HepG2 (cell line): ENCODE measurements around the gene NHP2. TPM values are rescaled to one million over a fixed set of nuclear protein-coding genes. Genes with fewer than 3 reads are reported as not detected.
A peak's percentile ranks its signal among the peaks of the same experiment; 100 is the strongest.

Experiments used
- ATAC-seq: fragments of 200-7000 bp; cut with Tn5 transposase; 3 replicates; pipeline ENCODE4 v1.9.1; 2020; ENCODE audit warnings: mild to moderate bottlenecking, moderate library complexity
- BruUV-seq: library from RNA; stranded (reverse); fragments of 400-500 nt; replicated peaks from 2 replicates; lab custom pipeline; 2021; lab: Mats Ljungman, UMichigan
- CTCF ChIA-PET: fragments of 300-600 bp; formaldehyde crosslinking; extraction: SDS; loops from one replicate; lab custom pipeline; 2021; ENCODE audit warnings: low total read pairs, inconsistent platforms, low intra/inter-chr PET ratio; lab: Yijun Ruan, JAX
- POLR2A ChIA-PET: fragments of 350-600 bp; sonication (Branson Sonifier 250); formaldehyde crosslinking; loops from one replicate; lab custom pipeline; 2020; ENCODE audit warnings: antibody characterized with exemption, inconsistent platforms; lab: Yijun Ruan, JAX
- DNase-seq: peaks from one replicate; pipeline ENCODE4 v3.0.0-alpha.2; 2015; ENCODE audit warnings: low spot score
- FAIRE-seq: peaks from 3 replicates; lab custom pipeline; 2011; peaks lifted over from hg19 to GRCh38; lab: Jason Lieb, UNC
- H2AFZ ChIP-seq: one replicate; pipeline ENCODE4 v1.6.1; 2011; ENCODE audit warnings: low read length, inconsistent platforms
- H3K27ac ChIP-seq: fragments of 300-600 bp; 3 replicates; pipeline ENCODE4 v1.8.0; 2011; ENCODE audit warnings: mixed run types, mild to moderate bottlenecking, mixed read lengths, low read length, inconsistent platforms; ENCODE audit not compliant: insufficient read depth; ENCODE audit errors: extremely low read length
- H3K27me3 ChIP-seq, 2 experiments: fragments of 200-600 bp in 1 of 2; 2 replicates in 1 of 2; 3 replicates in 1 of 2; pipeline versions ENCODE4 v1.6.0 to v1.8.0; 2011; ENCODE audit warnings: low read length in 2 of 2, mild to moderate bottlenecking in 2 of 2, moderate library complexity in 2 of 2, inconsistent platforms in 1 of 2; ENCODE audit not compliant: insufficient read depth in 2 of 2, control insufficient read depth in 1 of 2
- H3K36me3 ChIP-seq, 2 experiments: fragments of 200-600 bp in 1 of 2; replicated peaks in 1 of 2; 2 replicates in 1 of 2; 3 replicates in 1 of 2; pipeline versions ENCODE4 v1.5.1 to v1.8.0; 2011; ENCODE audit warnings: low read length in 2 of 2, inconsistent platforms in 1 of 2; ENCODE audit not compliant: insufficient read depth in 2 of 2, control insufficient read depth in 1 of 2
- H3K4me1 ChIP-seq: 2 replicates; pipeline ENCODE4 v1.5.1; 2012; ENCODE audit warnings: low read length, inconsistent platforms; ENCODE audit not compliant: insufficient read depth
- H3K4me2 ChIP-seq: 2 replicates; pipeline ENCODE4 v1.6.0; 2011; ENCODE audit warnings: low read depth, low read length, inconsistent platforms
- H3K4me3 ChIP-seq, 3 experiments: fragments of 200-600 bp in 1 of 3; sonication (generic), shearing (Covaris generic) in 1 of 3; replicated peaks in 1 of 3; 2 replicates each; pipeline ENCODE4 v1.5.1; 2011 to 2016; ENCODE audit warnings: low read length in 3 of 3, inconsistent platforms in 2 of 3, low read depth in 2 of 3, mild to moderate bottlenecking in 2 of 3, control low read depth in 1 of 3, mixed read lengths in 1 of 3; ENCODE audit not compliant: insufficient read depth in 1 of 3
- H3K79me2 ChIP-seq: one replicate; pipeline ENCODE4 v1.6.1; 2011; ENCODE audit warnings: low read length, inconsistent platforms; ENCODE audit not compliant: insufficient read depth
- H3K9ac ChIP-seq: 2 replicates; pipeline ENCODE4 v1.6.0; 2011; ENCODE audit warnings: mild to moderate bottlenecking, low read depth, low read length, inconsistent platforms; ENCODE audit not compliant: insufficient read depth
- H3K9me3 ChIP-seq: 2 replicates; pipeline ENCODE4 v1.5.1; 2012; ENCODE audit warnings: mild to moderate bottlenecking, low read length
- H4K20me1 ChIP-seq: 2 replicates; pipeline ENCODE4 v1.6.0; 2011; ENCODE audit warnings: inconsistent platforms, mild to moderate bottlenecking, low read length, moderate library complexity; ENCODE audit not compliant: insufficient read depth
- HNF4A ChIP-seq: sonication (generic); formaldehyde crosslinking; IDR thresholded peaks from 2 replicates; pipeline ENCODE4 v1.4.0; 2020; ENCODE audit warnings: missing genetic modification reagents
- PCBP2 ChIP-seq: fragments of 200-400 bp; formaldehyde crosslinking; optimal IDR thresholded peaks from 2 replicates; pipeline ENCODE3; 2018; ENCODE audit warnings: low read length, low read depth; ENCODE audit not compliant: poor library complexity, severe bottlenecking
- RORA ChIP-seq: sonication (generic); formaldehyde crosslinking; IDR thresholded peaks from 2 replicates; pipeline ENCODE4 v1.5.0; 2020; ENCODE audit warnings: mild to moderate bottlenecking, missing genetic modification reagents, moderate library complexity
- SOX13 ChIP-seq, 3 experiments: fragments of 450-650 bp in 1 of 3; sonication (generic) in 1 of 3; formaldehyde crosslinking in 1 of 3; IDR thresholded peaks in 2 of 3; conservative IDR thresholded peaks in 1 of 3; 2 replicates each; pipeline versions ENCODE4 v1.5.0 to v1.6.1; 2016 to 2020; ENCODE audit warnings: antibody characterized with exemption in 1 of 3, mild to moderate bottlenecking in 1 of 3, missing compliant biosample characterization in 1 of 3, missing genetic modification reagents in 1 of 3, moderate library complexity in 1 of 3
- SRSF9 ChIP-seq: fragments of 200-400 bp; formaldehyde crosslinking; IDR thresholded peaks from 2 replicates; pipeline ENCODE4 v1.6.1; 2018; ENCODE audit warnings: borderline replicate concordance, mild to moderate bottlenecking, low read depth, low read length; ENCODE audit not compliant: insufficient read depth, poor library complexity, severe bottlenecking
- ZMYM2 ChIP-seq: sonication (generic); formaldehyde crosslinking; IDR thresholded peaks from 2 replicates; pipeline ENCODE4 v1.8.0; 2022; ENCODE audit warnings: mild to moderate bottlenecking, missing genetic modification reagents
- ZNF20 ChIP-seq: sonication (generic); formaldehyde crosslinking; IDR thresholded peaks from 2 replicates; pipeline ENCODE4 v1.4.0; 2020; ENCODE audit warnings: mild to moderate bottlenecking, moderate library complexity, missing genetic modification reagents
- ZNF552 ChIP-seq: sonication (generic); formaldehyde crosslinking; IDR thresholded peaks from 2 replicates; pipeline ENCODE4 v1.9.0; 2022; ENCODE audit warnings: missing genetic modification reagents, mild to moderate bottlenecking, borderline replicate concordance
- ZNF598 ChIP-seq: sonication (generic); formaldehyde crosslinking; IDR thresholded peaks from 2 replicates; pipeline ENCODE4 v1.5.1; 2020; ENCODE audit warnings: mild to moderate bottlenecking, missing genetic modification reagents, borderline replicate concordance
- ZNF780A ChIP-seq: sonication (generic); formaldehyde crosslinking; IDR thresholded peaks from 2 replicates; pipeline ENCODE4 v1.8.0; 2022; ENCODE audit warnings: mild to moderate bottlenecking, missing genetic modification reagents, moderate library complexity
- WGBS: methylation state at CpG from one replicate; pipeline ENCODE4 v1.1.6; 2017; ENCODE audit warnings: low lambda C conversion rate; 5-methylcytosine and 5-hydroxymethylcytosine counted together
- in situ Hi-C: cut with HindIII; loops from 2 replicates; pipeline ENCODE4 v1.10.0; 2017; ENCODE audit warnings: low pct_unique_long_range_greater_than_20kb; ENCODE audit not compliant: extremely low pct_ligation_motif_present
- intact Hi-C: fragments of 100-400 bp; cut with micrococcal nuclease; formaldehyde crosslinking; loops from one replicate; pipeline ENCODE4 v1.10.0; 2022; ENCODE audit not compliant: unreplicated experiment
- polyA plus RNA-seq, 8 experiments: library from polyadenylated mRNA; depleted of rRNA in 3 of 8; stranded (reverse) in 7 of 8; unstranded in 1 of 8; fragments of >200 nt; fragmentation: Illumina TruSeq in 4 of 8; extraction: Trizol in 4 of 8; gene quantifications; 2 replicates each; pipeline versions ENCODE4 v1.2.1 to v1.2.3, GENCODE V29; 2011 to 2016; ENCODE audit warnings: low read depth in 4 of 8, missing spikeins in 1 of 8, mixed read lengths in 1 of 8; ENCODE audit not compliant: insufficient read depth in 1 of 8
- total RNA-seq, 5 experiments: library from RNA; depleted of rRNA; stranded (reverse); fragments of >200 nt; fragmentation: Illumina TruSeq; extraction: Trizol; gene quantifications; 2 replicates each; pipeline ENCODE4 v1.2.3, GENCODE V29; 2016; ENCODE audit warnings: low read depth in 1 of 5
- TF ChIP-seq, protein P1 (sequence below): sonication (generic); formaldehyde crosslinking; IDR thresholded peaks from 2 replicates; pipeline ENCODE4 v1.5.0; 2020; ENCODE audit warnings: mild to moderate bottlenecking, missing genetic modification reagents

Gene NHP2
- total and polyA plus RNA-seq, 2 of the 13 experiments (the other 11 are each of a cell fraction or from before 2014, with no cell fraction given): 56.2 to 96.1 TPM

DNA sequence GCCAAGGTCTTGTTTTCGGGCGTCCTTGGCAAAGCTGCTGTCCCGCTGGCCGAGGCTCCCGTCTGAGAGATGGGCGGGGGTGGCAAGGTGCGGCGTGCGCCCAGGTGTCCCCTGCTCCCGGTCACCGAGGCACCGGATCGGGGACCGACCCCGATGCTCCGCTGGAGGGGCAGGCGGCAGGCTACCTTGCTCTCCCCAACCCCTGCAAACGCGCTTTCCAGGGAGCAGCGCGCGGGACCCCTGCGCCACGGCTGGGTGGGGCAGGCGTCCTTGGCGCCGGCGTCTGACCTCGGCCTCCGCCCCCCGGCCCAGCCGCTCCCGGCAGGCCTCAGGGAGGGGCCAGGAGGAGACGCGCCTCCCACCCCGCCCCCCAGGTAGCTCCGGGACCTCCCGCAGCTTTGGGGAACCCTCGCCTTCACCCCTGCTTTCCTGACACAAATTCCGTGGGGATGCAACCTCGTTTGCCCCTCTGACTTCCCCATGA, 39.8 kb downstream of the NHP2 start:
- H3K79me2 ChIP-seq: no peaks in the 10 kb centered on the region
- in situ Hi-C loops: no loop called here
- no peak overlapping the region for H3K9ac ChIP-seq
- TF ChIP-seq SRSF9 (no peak), SOX13 (IDR thresholded peaks at IDR 0.05) (no peak), SOX13 (CRISPR knock-in tag; conservative IDR thresholded peaks at IDR 0.05 in 1 of 2, IDR thresholded peaks at IDR 0.05 in 1 of 2) (no peak), ZNF780A (CRISPR knock-in tag) (no peak), ZMYM2 (no peak), ZNF20 (CRISPR knock-in tag) (no peak), PCBP2 (no peak), ZNF552 (no peak), HNF4A (no peak), ZNF598 (no peak), RORA (CRISPR knock-in tag) (no peak)
- TF ChIP-seq, protein P1, sequence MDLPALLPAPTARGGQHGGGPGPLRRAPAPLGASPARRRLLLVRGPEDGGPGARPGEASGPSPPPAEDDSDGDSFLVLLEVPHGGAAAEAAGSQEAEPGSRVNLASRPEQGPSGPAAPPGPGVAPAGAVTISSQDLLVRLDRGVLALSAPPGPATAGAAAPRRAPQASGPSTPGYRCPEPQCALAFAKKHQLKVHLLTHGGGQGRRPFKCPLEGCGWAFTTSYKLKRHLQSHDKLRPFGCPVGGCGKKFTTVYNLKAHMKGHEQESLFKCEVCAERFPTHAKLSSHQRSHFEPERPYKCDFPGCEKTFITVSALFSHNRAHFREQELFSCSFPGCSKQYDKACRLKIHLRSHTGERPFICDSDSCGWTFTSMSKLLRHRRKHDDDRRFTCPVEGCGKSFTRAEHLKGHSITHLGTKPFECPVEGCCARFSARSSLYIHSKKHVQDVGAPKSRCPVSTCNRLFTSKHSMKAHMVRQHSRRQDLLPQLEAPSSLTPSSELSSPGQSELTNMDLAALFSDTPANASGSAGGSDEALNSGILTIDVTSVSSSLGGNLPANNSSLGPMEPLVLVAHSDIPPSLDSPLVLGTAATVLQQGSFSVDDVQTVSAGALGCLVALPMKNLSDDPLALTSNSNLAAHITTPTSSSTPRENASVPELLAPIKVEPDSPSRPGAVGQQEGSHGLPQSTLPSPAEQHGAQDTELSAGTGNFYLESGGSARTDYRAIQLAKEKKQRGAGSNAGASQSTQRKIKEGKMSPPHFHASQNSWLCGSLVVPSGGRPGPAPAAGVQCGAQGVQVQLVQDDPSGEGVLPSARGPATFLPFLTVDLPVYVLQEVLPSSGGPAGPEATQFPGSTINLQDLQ (CRISPR knock-in tag): no peak
- no peak overlapping the region for H3K27ac ChIP-seq
- H3K4me1 ChIP-seq: peaks cover 15% of the 10 kb centered on the region
- H3K36me3 ChIP-seq: no peaks in the 10 kb centered on the region
- BruUV-seq: no TSS peak
- peaks cover 8 to 66% of the 10 kb centered on the region in 2 experiments for H3K27me3 ChIP-seq
- FAIRE-seq (no peak), ATAC-seq (no peak), DNase-seq (no peak)
- intact Hi-C loops: no loop called here
- no peaks in the 10 kb centered on the region for H4K20me1 ChIP-seq
- WGBS: 24% methylated on average over 7 of the region's 41 CpGs
- ChIA-PET POLR2A (no interaction called here), CTCF (no interaction called here)
- no peaks in the 10 kb centered on the region for H3K9me3 ChIP-seq
- no peak overlapping the region for H2AFZ ChIP-seq
- peak overlapping the region in 2 of 3 experiments; percentile 26 to 46; a peak in 3 of 6 replicates for H3K4me3 ChIP-seq
- no peak overlapping the region for H3K4me2 ChIP-seq
